Suppressor macrophage treated with lipopolysaccharide for 4 hours (primary cell): ENCODE results near the gene CAMK2A.

Experiments used
- DNase-seq: peaks from one replicate; pipeline ENCODE4 v3.0.0-alpha.2; 2020

Gene CAMK2A

GRCh38 chr5:150206098-150206778 is 83.3 kb downstream of the CAMK2A start:
- no peak for DNase-seq

- DNase-seq, result no peak
Measured at GRCh38 chr5:150204590-150204960, 85.0 kb downstream of the CAMK2A start.

GRCh38 chr5:150203832-150204589 is 85.6 kb downstream of the CAMK2A start:
- no peak for DNase-seq

GRCh38 chr5:150202501-150202900 is 87.1 kb downstream of the CAMK2A start:
- DNase-seq, result no peak

- no peak for DNase-seq
Measured at GRCh38 chr5:150197476-150197875, 92.1 kb downstream of the CAMK2A start.

GRCh38 chr5:150196986-150197385 is 92.6 kb downstream of the CAMK2A start:
- no peak for DNase-seq

GRCh38 chr5:150196514-150196913 is 93.1 kb downstream of the CAMK2A start:
- no peak for DNase-seq

GRCh38 chr5:150195736-150196485 is 93.7 kb downstream of the CAMK2A start:
- peak; percentile 46 for DNase-seq

- no peak for DNase-seq
Measured at GRCh38 chr5:150192462-150192861, 97.1 kb downstream of the CAMK2A start.

GRCh38 chr5:150190987-150191386 is 98.6 kb downstream of the CAMK2A start:
- no peak for DNase-seq

GRCh38 chr5:150190503-150190979 is 99.0 kb downstream of the CAMK2A start:
- DNase-seq, result no peak

- DNase-seq, result no peak
Measured at GRCh38 chr5:150189728-150190502, 99.7 kb downstream of the CAMK2A start, which contains the start of gene SLC6A7. Gene SLC6A7, plus strand, starts transcription at chr5:150190062. Its CDS starts 266 bp downstream, at chr5:150190328.

- DNase-seq, result peak; percentile 42
Measured at GRCh38 chr5:150189326-150189725, 100.2 kb downstream of the CAMK2A start.

GRCh38 chr5:150188146-150188842 is 101.3 kb downstream of the CAMK2A start:
- no peak for DNase-seq

- no peak for DNase-seq
Measured at GRCh38 chr5:150186897-150187296, 102.7 kb downstream of the CAMK2A start.

- no peak for DNase-seq
Measured at GRCh38 chr5:150186137-150186536, 103.4 kb downstream of the CAMK2A start.

- DNase-seq, result peak; percentile 60
Measured at GRCh38 chr5:150184990-150185912, 104.3 kb downstream of the CAMK2A start.

- no peak for DNase-seq
Measured at GRCh38 chr5:150184006-150184405, 105.6 kb downstream of the CAMK2A start.

GRCh38 chr5:150183436-150183835 is 106.1 kb downstream of the CAMK2A start:
- no peak for DNase-seq

GRCh38 chr5:150182774-150183173 is 106.8 kb downstream of the CAMK2A start:
- DNase-seq, result no peak
